NCI-H748 treated with DMSO at 0.1 percent for 48 hours (cell line): ENCODE data around the gene PBXIP1.

Experiments used
- DNase-seq: peaks from one replicate; lab custom pipeline; 2025; lab: John Stamatoyannopoulos, UW

The PBXIP1 gene

GRCh38 chr1:154895798-154896197, 60.1 kb downstream of the PBXIP1 start:
- no peak for DNase-seq
